Measurements from ENCODE around the gene C12orf75.

- no peak for TF ChIP-seq MTA2 (IDR thresholded peaks at IDR 0.05; ENCODE audit: low read depth)
- TF ChIP-seq CHD2 (IDR thresholded peaks at IDR 0.05; ENCODE audit: borderline replicate concordance, low read depth, low read length): no peak
- TF ChIP-seq MEF2A (IDR thresholded peaks at IDR 0.05; ENCODE audit: insufficient read depth, low read depth, low read length): no peak
- TF ChIP-seq EP300 (IDR thresholded peaks at IDR 0.05; ENCODE audit: borderline replicate concordance in 1 of 2, control insufficient read depth in 1 of 2, low read depth in 2 of 2, low read length in 2 of 2): no peak
- no peak for TF ChIP-seq FOS (IDR thresholded peaks at IDR 0.05; ENCODE audit: borderline replicate concordance, extremely low read depth, insufficient read length)
- TF ChIP-seq CTCF (IDR thresholded peaks at IDR 0.05 in 2 of 3, conservative IDR thresholded peaks at IDR 0.05 in 1 of 3; ENCODE audit: control insufficient read depth in 2 of 3, extremely low read depth in 1 of 3, insufficient read depth in 1 of 3, low read depth in 3 of 3, low read length in 3 of 3): no peak
- TF ChIP-seq ATF7 (IDR thresholded peaks at IDR 0.05; ENCODE audit: low read depth): no peak
- no peak for TF ChIP-seq SMAD1 (IDR thresholded peaks at IDR 0.05; ENCODE audit: low read depth, partially characterized antibody)
- TF ChIP-seq JUNB (IDR thresholded peaks at IDR 0.05): no peak
- no peak for TF ChIP-seq CREB1 (IDR thresholded peaks at IDR 0.05; ENCODE audit: low read depth)
- TF ChIP-seq TCF12 (IDR thresholded peaks at IDR 0.05; ENCODE audit: low read depth, low read length): no peak
- no peak for TF ChIP-seq SKIL (IDR thresholded peaks at IDR 0.05; ENCODE audit: low read depth, poor library complexity, severe bottlenecking)
- TF ChIP-seq SPI1 (IDR thresholded peaks at IDR 0.05; ENCODE audit: borderline replicate concordance, insufficient read depth, low read depth, low read length): no peak
These were observed 29.4 kb downstream of the C12orf75 start for GRCh38 chr12:105359856-105360255.
